CD8-positive, alpha-beta memory T cell (primary cell): Measurements from ENCODE around the gene GYS1. TPM values are rescaled to one million over a fixed set of nuclear protein-coding genes. Genes with fewer than 3 reads are reported as not detected.

Source experiments
- CTCF ChIA-PET: fragments of 350-600 bp; sonication (Branson Sonifier 250); formaldehyde crosslinking; loops from one replicate; lab custom pipeline; 2021; ENCODE audit warnings: antibody characterized with exemption; lab: Charles Lee
- POLR2A ChIA-PET: fragments of 350-600 bp; sonication (Branson Sonifier 250); formaldehyde crosslinking; loops from one replicate; lab custom pipeline; 2021; ENCODE audit warnings: antibody characterized with exemption; lab: Charles Lee
- DNase-seq, 5 donors: peaks; one replicate each; pipeline versions ENCODE4 v3.0.0 to v3.0.0-alpha.2; 2020 to 2022; ENCODE audit warnings: mixed read lengths in 1 of 5
- H3K27ac ChIP-seq: one replicate; pipeline ENCODE4 v1.7.0; 2013; ENCODE audit warnings: low read depth, mild to moderate bottlenecking, low read length, moderate library complexity
- H3K27me3 ChIP-seq: 2 replicates; pipeline ENCODE4 v1.7.0; 2013; ENCODE audit warnings: low read length, mild to moderate bottlenecking; ENCODE audit not compliant: insufficient read depth, poor library complexity, severe bottlenecking
- H3K36me3 ChIP-seq: 2 replicates; pipeline ENCODE4 v1.7.0; 2013; ENCODE audit warnings: mild to moderate bottlenecking, low read length, moderate library complexity; ENCODE audit not compliant: insufficient read depth
- H3K4me1 ChIP-seq: 2 replicates; pipeline ENCODE4 v1.7.0; 2013; ENCODE audit warnings: mild to moderate bottlenecking, low read length, moderate library complexity; ENCODE audit not compliant: insufficient read depth
- H3K4me3 ChIP-seq: 2 replicates; pipeline ENCODE4 v1.7.0; 2013; ENCODE audit warnings: mild to moderate bottlenecking, low read length
- H3K9me3 ChIP-seq: 2 replicates; pipeline ENCODE4 v1.7.0; 2013; ENCODE audit warnings: mild to moderate bottlenecking, low read length
- H3K27ac Mint-ChIP-seq, 8 donors: one replicate each; pipeline ENCODE4 v1.8.0; 2020 to 2021; ENCODE audit warnings: mixed read lengths in 8 of 8, mild to moderate bottlenecking in 6 of 8, inconsistent platforms in 3 of 8, moderate library complexity in 3 of 8
- H3K27me3 Mint-ChIP-seq, 2 donors: one replicate each; pipeline ENCODE4 v1.8.0; 2020 to 2021; ENCODE audit warnings: mixed read lengths in 2 of 2, mild to moderate bottlenecking in 1 of 2, moderate library complexity in 1 of 2
- H3K36me3 Mint-ChIP-seq, 3 donors: one replicate each; pipeline ENCODE4 v1.8.0; 2020 to 2021; ENCODE audit warnings: mixed read lengths in 3 of 3, inconsistent platforms in 1 of 3, mild to moderate bottlenecking in 1 of 3
- H3K4me1 Mint-ChIP-seq, 3 donors: one replicate each; pipeline ENCODE4 v1.8.0; 2020 to 2021; ENCODE audit warnings: mixed read lengths in 3 of 3, inconsistent platforms in 1 of 3, mild to moderate bottlenecking in 1 of 3
- H3K4me3 Mint-ChIP-seq, 7 donors: one replicate each; pipeline ENCODE4 v1.8.0; 2020 to 2021; ENCODE audit warnings: mixed read lengths in 7 of 7, mild to moderate bottlenecking in 6 of 7, moderate library complexity in 4 of 7, inconsistent platforms in 2 of 7
- H3K9me3 Mint-ChIP-seq, 5 donors: one replicate each; pipeline ENCODE4 v1.8.0; 2020 to 2022; ENCODE audit warnings: mixed read lengths in 5 of 5, mild to moderate bottlenecking in 3 of 5, moderate library complexity in 2 of 5, inconsistent platforms in 1 of 5
- polyA plus RNA-seq: library from polyadenylated mRNA; unstranded; fragments of 300-500 nt; fragmentation: Illumina TruSeq; gene quantifications from one replicate; pipeline ENCODE4 v1.2.3, GENCODE V29; 2021
- total RNA-seq, 2 experiments: library from RNA; stranded (reverse); gene quantifications; one replicate each; pipeline ENCODE4 v1.2.3, GENCODE V29; 2021

Gene GYS1
- total and polyA plus RNA-seq, 3 experiments from 2014 or later, result 31.5 to 38.9 (median 38.2) TPM

GRCh38 chr19:48991873-48992580 is 1.1 kb downstream of the GYS1 start:
- H3K4me3 ChIP-seq, result peak overlapping the region; percentile 75
- DNase-seq, result no peak
- no peaks in the 10 kb centered on the region for H3K36me3 ChIP-seq
- peaks cover 27% of the 10 kb centered on the region for H3K4me1 ChIP-seq
- H3K4me1 Mint-ChIP-seq, result peaks cover 31 to 46% (median 42%) of the 10 kb centered on the region in 3 donors
- ChIA-PET CTCF (interaction anchor here (0.8 to 3.2 kb wide), 9 partner anchors 9 to 196 kb away, joined by 3 to 25 read pairs (median 14); partner anchors contain the start of genes FTL and LHB), POLR2A (interaction anchor here (0.5 to 1.8 kb wide), 5 partner anchors 26 to 672 kb away, joined by 3 to 7 read pairs (median 5); partner anchors contain the start of genes RPL18 and SPHK2)
- peaks cover 0 to 2% of the 10 kb centered on the region in 2 donors for H3K27me3 Mint-ChIP-seq
- H3K27ac Mint-ChIP-seq, result peak overlapping the region; percentile 34 to 98 (median 92)
- H3K27ac ChIP-seq, result peak overlapping the region; percentile 81
- peaks cover 4 to 33% (median 11%) of the 10 kb centered on the region in 3 donors for H3K36me3 Mint-ChIP-seq
- H3K9me3 ChIP-seq, result no peaks in the 10 kb centered on the region
- H3K27me3 ChIP-seq, result no peaks in the 10 kb centered on the region
- H3K9me3 Mint-ChIP-seq, result no peaks in the 10 kb centered on the region
- H3K4me3 Mint-ChIP-seq, result peak overlapping the region; percentile 88 to 97 (median 96)

GRCh38 chr19:48991011-48991609 is 2.0 kb downstream of the GYS1 start:
- Histone ChIP-seq H3K27ac (peak overlapping the region; percentile 81), H3K9me3 (no peaks in the 10 kb centered on the region), H3K4me3 (no peak overlapping the region), H3K36me3 (no peaks in the 10 kb centered on the region), H3K27me3 (no peaks in the 10 kb centered on the region), H3K4me1 (peaks cover 27% of the 10 kb centered on the region)
- DNase-seq, result no peak
- POLR2A ChIA-PET, result no interaction called here
- H3K27me3 Mint-ChIP-seq, result peaks cover 0 to 2% of the 10 kb centered on the region in 2 donors
- CTCF ChIA-PET, result interaction anchor here (1.2 to 3.2 kb wide), 3 partner anchors 24 to 116 kb away, joined by 3 to 25 read pairs (median 20); partner anchors contain the start of genes FTL and LHB
- peak overlapping the region in 2 of 7 donors; percentile 9 to 10 for H3K4me3 Mint-ChIP-seq
- H3K9me3 Mint-ChIP-seq, result no peaks in the 10 kb centered on the region
- peaks cover 31 to 43% (median 41%) of the 10 kb centered on the region in 3 donors for H3K4me1 Mint-ChIP-seq
- H3K27ac Mint-ChIP-seq, result peak overlapping the region in 3 of 8 donors; percentile 69 to 90 (median 78)
- H3K36me3 Mint-ChIP-seq, result peaks cover 4 to 39% (median 11%) of the 10 kb centered on the region in 3 donors

- peaks cover 31 to 43% (median 40%) of the 10 kb centered on the region in 3 donors for H3K4me1 Mint-ChIP-seq
- no peak for DNase-seq
- Histone ChIP-seq H3K9me3 (no peaks in the 10 kb centered on the region), H3K27ac (no peak overlapping the region), H3K36me3 (peaks cover under 1% of the 10 kb centered on the region), H3K4me3 (no peak overlapping the region), H3K4me1 (peaks cover 27% of the 10 kb centered on the region), H3K27me3 (no peaks in the 10 kb centered on the region)
- H3K9me3 Mint-ChIP-seq, result no peaks in the 10 kb centered on the region
- POLR2A ChIA-PET, result no interaction called here
- peak overlapping the region in 4 of 8 donors; percentile 7 to 84 (median 23) for H3K27ac Mint-ChIP-seq
- peak overlapping the region in 3 of 7 donors; percentile 3 to 15 (median 14) for H3K4me3 Mint-ChIP-seq
- CTCF ChIA-PET, result interaction anchor here (1.2 kb wide), 1 partner anchor 116 kb away, joined by 3 read pairs; no protein-coding TSS in a partner anchor
- peaks cover 0 to 2% of the 10 kb centered on the region in 2 donors for H3K27me3 Mint-ChIP-seq
- H3K36me3 Mint-ChIP-seq, result peaks cover 4 to 44% (median 11%) of the 10 kb centered on the region in 3 donors
These were observed 2.7 kb downstream of the GYS1 start for GRCh38 chr19:48990400-48990799.

- ChIA-PET CTCF (no interaction called here), POLR2A (no interaction called here)
- Mint-ChIP-seq H3K4me1 (peaks cover 25 to 37% (median 34%) of the 10 kb centered on the region in 3 donors), H3K27ac (peak overlapping the region in 2 of 8 donors; percentile 17 to 84), H3K36me3 (peaks cover 4 to 47% (median 11%) of the 10 kb centered on the region in 3 donors), H3K9me3 (no peaks in the 10 kb centered on the region), H3K4me3 (peak overlapping the region in 1 of 7 donors; percentile 24), H3K27me3 (peaks cover 0 to 2% of the 10 kb centered on the region in 2 donors)
- Histone ChIP-seq H3K4me3 (no peak overlapping the region), H3K36me3 (peaks cover 6% of the 10 kb centered on the region), H3K9me3 (no peaks in the 10 kb centered on the region), H3K27me3 (no peaks in the 10 kb centered on the region), H3K4me1 (peaks cover 22% of the 10 kb centered on the region), H3K27ac (no peak overlapping the region)
- no peak for DNase-seq
These were observed 3.3 kb downstream of the GYS1 start for GRCh38 chr19:48989701-48990291.

- H3K4me3 ChIP-seq, result no peak overlapping the region
- Mint-ChIP-seq H3K4me3 (no peak overlapping the region), H3K9me3 (no peaks in the 10 kb centered on the region), H3K36me3 (peaks cover 4 to 47% (median 11%) of the 10 kb centered on the region in 3 donors), H3K27me3 (peaks cover 0 to 2% of the 10 kb centered on the region in 2 donors), H3K27ac (peak overlapping the region in 4 of 8 donors; percentile 30 to 66 (median 50)), H3K4me1 (peaks cover 19 to 29% (median 27%) of the 10 kb centered on the region in 3 donors)
- peaks cover 6% of the 10 kb centered on the region for H3K36me3 ChIP-seq
- CTCF ChIA-PET, result interaction anchor here (1.2 kb wide), 1 partner anchor 19 kb away, joined by 3 read pairs; no protein-coding TSS in a partner anchor
- no peak overlapping the region for H3K27ac ChIP-seq
- peaks cover 13% of the 10 kb centered on the region for H3K4me1 ChIP-seq
- POLR2A ChIA-PET, result no interaction called here
- DNase-seq, result no peak
- H3K27me3 ChIP-seq, result no peaks in the 10 kb centered on the region
- no peaks in the 10 kb centered on the region for H3K9me3 ChIP-seq
These were observed 4.2 kb downstream of the GYS1 start for GRCh38 chr19:48988860-48989259.

- POLR2A ChIA-PET, result no interaction called here
- H3K4me3 ChIP-seq, result no peak overlapping the region
- DNase-seq, result no peak
- H3K4me1 Mint-ChIP-seq, result peaks cover 16 to 26% (median 23%) of the 10 kb centered on the region in 3 donors
- H3K4me3 Mint-ChIP-seq, result peak overlapping the region in 1 of 7 donors; percentile 52
- peaks cover 6% of the 10 kb centered on the region for H3K36me3 ChIP-seq
- peaks cover 13% of the 10 kb centered on the region for H3K4me1 ChIP-seq
- no peak overlapping the region for H3K27ac ChIP-seq
- peaks cover 4 to 48% (median 13%) of the 10 kb centered on the region in 3 donors for H3K36me3 Mint-ChIP-seq
- CTCF ChIA-PET, result interaction anchor here (1.2 kb wide), 1 partner anchor 18 kb away, joined by 3 read pairs; no protein-coding TSS in a partner anchor
- H3K9me3 ChIP-seq, result no peaks in the 10 kb centered on the region
- no peaks in the 10 kb centered on the region for H3K9me3 Mint-ChIP-seq
- no peaks in the 10 kb centered on the region for H3K27me3 Mint-ChIP-seq
- peak overlapping the region in 1 of 8 donors; percentile 30 for H3K27ac Mint-ChIP-seq
- no peaks in the 10 kb centered on the region for H3K27me3 ChIP-seq
These were observed 4.8 kb downstream of the GYS1 start for GRCh38 chr19:48988286-48988685.

- H3K9me3 ChIP-seq, result no peaks in the 10 kb centered on the region
- no peak overlapping the region for H3K27ac Mint-ChIP-seq
- H3K36me3 ChIP-seq, result peaks cover 6% of the 10 kb centered on the region
- H3K4me3 ChIP-seq, result no peak overlapping the region
- POLR2A ChIA-PET, result no interaction called here
- no peaks in the 10 kb centered on the region for H3K9me3 Mint-ChIP-seq
- CTCF ChIA-PET, result no interaction called here
- DNase-seq, result no peak
- peaks cover 12 to 19% (median 19%) of the 10 kb centered on the region in 3 donors for H3K4me1 Mint-ChIP-seq
- peaks cover 4 to 51% (median 15%) of the 10 kb centered on the region in 3 donors for H3K36me3 Mint-ChIP-seq
- no peak overlapping the region for H3K4me3 Mint-ChIP-seq
- H3K27ac ChIP-seq, result no peak overlapping the region
- H3K27me3 Mint-ChIP-seq, result no peaks in the 10 kb centered on the region
- H3K27me3 ChIP-seq, result no peaks in the 10 kb centered on the region
- peaks cover 8% of the 10 kb centered on the region for H3K4me1 ChIP-seq
These were observed 5.8 kb downstream of the GYS1 start for GRCh38 chr19:48987323-48987722.
